KMS-11 (cell line): Measurements from ENCODE around the gene EXOC8.

Source experiments
- H2AFZ ChIP-seq: fragments of 200-600 bp; sonication (generic); 2 replicates; pipeline ENCODE4 v1.6.1; 2016; ENCODE audit warnings: antibody characterized with exemption, mixed run types, low read depth
- H3K27ac ChIP-seq: fragments of 200-600 bp; sonication (generic); 2 replicates; pipeline ENCODE4 v1.6.1; 2016; ENCODE audit warnings: mild to moderate bottlenecking, mixed run types
- H3K27me3 ChIP-seq: fragments of 200-600 bp; sonication (generic); 2 replicates; pipeline ENCODE4 v1.6.1; 2017; ENCODE audit warnings: mild to moderate bottlenecking, low read depth, mixed run types, moderate library complexity; ENCODE audit not compliant: insufficient read depth
- H3K36me3 ChIP-seq: fragments of 200-600 bp; sonication (generic); 2 replicates; pipeline ENCODE4 v1.6.1; 2017; ENCODE audit warnings: mild to moderate bottlenecking, mixed run types; ENCODE audit not compliant: insufficient read depth
- H3K4me1 ChIP-seq: fragments of 200-600 bp; sonication (generic); 2 replicates; pipeline ENCODE4 v1.6.1; 2016; ENCODE audit warnings: mild to moderate bottlenecking, low read depth, mixed run types; ENCODE audit not compliant: poor library complexity, severe bottlenecking
- H3K4me2 ChIP-seq: fragments of 200-600 bp; sonication (generic); 2 replicates; pipeline ENCODE4 v1.7.0; 2016; ENCODE audit warnings: mild to moderate bottlenecking, mixed run types
- H3K4me3 ChIP-seq: fragments of 200-600 bp; sonication (generic); IDR thresholded peaks from 2 replicates; pipeline ENCODE4 v1.6.1; 2017; ENCODE audit warnings: low read depth, low read length, mixed read lengths; ENCODE audit not compliant: insufficient read depth
- H3K79me2 ChIP-seq: fragments of 200-600 bp; sonication (generic); 2 replicates; pipeline ENCODE4 v1.6.1; 2016; ENCODE audit warnings: low read depth, mixed run types; ENCODE audit not compliant: insufficient read depth
- H3K9ac ChIP-seq: fragments of 200-600 bp; sonication (generic); 2 replicates; pipeline ENCODE4 v1.6.1; 2016; ENCODE audit warnings: mild to moderate bottlenecking, mixed run types
- H4K20me1 ChIP-seq: fragments of 200-600 bp; sonication (generic); 2 replicates; pipeline ENCODE4 v1.6.1; 2016; ENCODE audit warnings: mild to moderate bottlenecking, mixed run types; ENCODE audit not compliant: insufficient read depth
- TF ChIP-seq, protein P1 (sequence below): fragments of 200-600 bp; sonication (generic); conservative IDR thresholded peaks from 2 replicates; pipeline ENCODE4 v1.6.1; 2017; ENCODE audit warnings: low read depth, mild to moderate bottlenecking, antibody characterized with exemption, low read length, moderate library complexity, mixed read lengths

Gene EXOC8

DNA sequence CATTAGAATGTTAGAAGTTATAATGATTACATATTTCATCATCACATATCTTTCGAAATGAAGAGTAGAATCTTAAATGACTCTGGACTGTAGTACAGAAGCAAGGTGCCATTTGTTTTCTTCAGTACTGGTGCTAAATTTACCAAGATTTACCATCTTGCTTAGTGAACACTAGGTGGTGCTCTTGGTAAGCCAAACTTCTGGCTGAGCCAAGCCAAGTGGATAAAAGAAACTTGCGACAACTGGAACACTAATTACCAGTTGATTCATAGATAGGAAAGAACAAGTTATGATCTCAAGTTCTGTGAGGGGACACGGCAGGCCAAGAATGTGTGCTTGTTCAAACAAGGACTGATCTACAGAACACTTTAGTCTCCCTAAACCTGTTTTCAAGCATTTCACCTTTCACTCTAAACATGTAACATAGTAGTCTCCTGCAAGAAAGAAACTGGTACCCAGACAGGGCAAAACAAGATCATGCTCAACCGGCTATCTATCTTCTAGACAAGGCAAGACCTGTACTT is 20.2 kb upstream of the EXOC8 start:
- Histone ChIP-seq H3K4me1 (no peaks in the 10 kb centered on the region), H3K79me2 (no peaks in the 10 kb centered on the region), H3K36me3 (no peaks in the 10 kb centered on the region), H3K4me2 (no peak overlapping the region), H2AFZ (no peak overlapping the region), H3K9ac (no peak overlapping the region), H4K20me1 (no peaks in the 10 kb centered on the region; the same call in 1 of the 2 replicates), H3K27me3 (no peaks in the 10 kb centered on the region), H3K4me3 (no peak overlapping the region), H3K27ac (no peak overlapping the region)
- TF ChIP-seq, protein P1, sequence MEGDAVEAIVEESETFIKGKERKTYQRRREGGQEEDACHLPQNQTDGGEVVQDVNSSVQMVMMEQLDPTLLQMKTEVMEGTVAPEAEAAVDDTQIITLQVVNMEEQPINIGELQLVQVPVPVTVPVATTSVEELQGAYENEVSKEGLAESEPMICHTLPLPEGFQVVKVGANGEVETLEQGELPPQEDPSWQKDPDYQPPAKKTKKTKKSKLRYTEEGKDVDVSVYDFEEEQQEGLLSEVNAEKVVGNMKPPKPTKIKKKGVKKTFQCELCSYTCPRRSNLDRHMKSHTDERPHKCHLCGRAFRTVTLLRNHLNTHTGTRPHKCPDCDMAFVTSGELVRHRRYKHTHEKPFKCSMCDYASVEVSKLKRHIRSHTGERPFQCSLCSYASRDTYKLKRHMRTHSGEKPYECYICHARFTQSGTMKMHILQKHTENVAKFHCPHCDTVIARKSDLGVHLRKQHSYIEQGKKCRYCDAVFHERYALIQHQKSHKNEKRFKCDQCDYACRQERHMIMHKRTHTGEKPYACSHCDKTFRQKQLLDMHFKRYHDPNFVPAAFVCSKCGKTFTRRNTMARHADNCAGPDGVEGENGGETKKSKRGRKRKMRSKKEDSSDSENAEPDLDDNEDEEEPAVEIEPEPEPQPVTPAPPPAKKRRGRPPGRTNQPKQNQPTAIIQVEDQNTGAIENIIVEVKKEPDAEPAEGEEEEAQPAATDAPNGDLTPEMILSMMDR, result peak; percentile 91

DNA sequence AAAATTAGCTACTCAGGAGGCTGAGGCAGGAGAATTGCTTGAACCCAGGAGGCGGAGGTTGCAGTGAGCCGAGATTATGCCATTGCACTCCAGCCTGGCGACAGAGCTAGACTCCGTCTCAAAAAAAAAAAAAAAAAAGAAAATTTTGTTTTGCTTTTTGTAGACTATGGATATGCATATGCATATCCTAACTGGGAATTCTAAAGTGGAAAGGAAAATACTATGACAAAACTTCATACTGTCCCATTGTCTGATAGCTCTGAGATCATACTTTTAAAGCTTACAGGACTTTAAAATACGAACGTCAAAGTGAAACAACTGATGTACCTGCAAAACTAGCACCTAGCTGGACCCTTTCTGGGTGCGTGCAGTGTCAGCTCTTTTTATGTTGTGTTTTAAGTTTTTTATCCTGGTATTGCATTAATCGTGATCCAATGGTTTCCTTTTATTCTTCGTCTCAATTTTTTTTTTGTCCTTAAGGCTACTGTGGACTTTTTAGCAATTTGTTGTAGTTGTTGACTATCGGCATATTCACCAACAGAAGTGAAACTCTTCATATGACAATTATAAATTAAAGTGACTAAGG is 19.6 kb upstream of the EXOC8 start:
- Histone ChIP-seq H3K4me1 (no peaks in the 10 kb centered on the region), H3K27me3 (no peaks in the 10 kb centered on the region), H3K79me2 (no peaks in the 10 kb centered on the region), H3K36me3 (no peaks in the 10 kb centered on the region), H4K20me1 (no peaks in the 10 kb centered on the region; the same call in 1 of the 2 replicates), H3K27ac (no peak overlapping the region), H3K4me2 (no peak overlapping the region), H2AFZ (no peak overlapping the region), H3K4me3 (no peak overlapping the region), H3K9ac (no peak overlapping the region)
- TF ChIP-seq, protein P1, result no peak

DNA sequence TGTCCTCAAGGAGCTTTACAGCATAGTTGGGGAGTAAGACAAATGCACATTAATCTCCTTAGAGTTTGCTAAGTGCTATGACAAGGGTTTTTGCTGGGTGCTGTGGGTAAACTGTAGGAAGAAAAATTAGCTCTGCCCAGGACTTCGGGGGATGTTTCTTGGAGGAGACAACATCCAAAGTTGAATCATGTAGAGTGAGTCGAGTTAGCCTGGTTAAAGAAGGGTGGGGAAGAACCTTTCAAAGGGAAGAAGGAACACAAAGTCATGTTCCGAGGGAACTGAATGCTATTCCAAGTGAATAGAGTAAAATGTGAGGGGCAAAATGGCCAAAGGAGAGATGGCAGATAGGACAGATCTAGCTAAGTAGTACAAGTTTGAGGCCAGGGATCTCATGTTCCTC is 17.5 kb upstream of the EXOC8 start:
- Histone ChIP-seq H3K4me1 (no peaks in the 10 kb centered on the region), H3K4me2 (no peak overlapping the region)

DNA sequence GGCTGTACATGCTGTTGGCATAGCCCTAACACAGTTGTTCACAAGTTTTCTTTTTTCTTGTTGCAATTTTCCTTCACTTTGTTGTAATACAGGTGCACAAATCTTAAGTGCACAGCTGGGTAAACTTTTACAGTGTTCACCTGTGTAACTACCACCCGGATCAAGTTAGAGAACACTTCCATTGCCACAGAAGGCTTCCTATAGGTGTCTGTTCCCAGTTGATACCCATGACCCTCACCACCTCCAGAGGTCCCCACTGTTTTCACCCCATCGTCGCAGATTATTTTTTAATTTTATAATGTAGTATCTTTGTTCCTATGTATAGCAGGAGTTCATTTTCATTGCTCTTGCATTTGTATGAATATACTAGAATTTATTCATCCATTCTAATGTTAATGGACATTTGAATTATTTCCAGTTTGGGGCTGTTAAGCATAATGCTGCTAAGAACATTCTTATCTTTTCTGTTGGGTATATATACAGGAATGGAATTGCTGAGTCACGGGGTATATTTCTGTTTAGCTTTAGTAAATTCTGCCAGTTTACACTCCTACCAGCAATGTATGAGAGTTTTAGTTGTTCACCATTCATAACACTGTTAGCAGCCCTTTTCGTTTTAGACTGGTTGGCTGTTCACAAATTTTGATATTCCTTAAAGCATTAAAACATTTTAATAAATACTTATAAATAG is 16.8 kb upstream of the EXOC8 start:
- TF ChIP-seq, protein P1, result no peak
- Histone ChIP-seq H2AFZ (no peak overlapping the region), H3K4me3 (no peak overlapping the region), H3K27ac (no peak overlapping the region), H3K27me3 (no peaks in the 10 kb centered on the region), H3K4me2 (no peak overlapping the region), H3K4me1 (no peaks in the 10 kb centered on the region), H4K20me1 (no peaks in the 10 kb centered on the region; the same call in 1 of the 2 replicates), H3K9ac (no peak overlapping the region), H3K36me3 (no peaks in the 10 kb centered on the region), H3K79me2 (no peaks in the 10 kb centered on the region)

More for the DNA sequence above, 17.5 kb upstream of the EXOC8 start:
- TF ChIP-seq, protein P1, result no peak
- no peaks in the 10 kb centered on the region; the same call in 1 of the 2 replicates for H4K20me1 ChIP-seq
- H3K27me3 ChIP-seq, result no peaks in the 10 kb centered on the region
- no peak overlapping the region for H3K27ac ChIP-seq
- H3K9ac ChIP-seq, result no peak overlapping the region
- H3K79me2 ChIP-seq, result no peaks in the 10 kb centered on the region
- no peak overlapping the region for H2AFZ ChIP-seq
- no peak overlapping the region for H3K4me3 ChIP-seq
- H3K36me3 ChIP-seq, result no peaks in the 10 kb centered on the region
